ENCODE results near the gene SAMD9.
"Not testable (repeated sequence)": the region's sequence is repeated elsewhere in the genome, so short reads cannot be mapped to it uniquely, and the experiment has no call there.

The SAMD9 gene

GRCh38 chr7:93108003-93108402 lies 9.8 kb downstream of the SAMD9 start:
- no peaks in the 10 kb centered on the region for H3K9me3 ChIP-seq (ENCODE audit: severe bottlenecking)
- H3K27ac ChIP-seq (ENCODE audit: poor library complexity, severe bottlenecking), result no peak overlapping the region
- DNase-seq (ENCODE audit: low spot score), result no peak
- H3K4me1 ChIP-seq (ENCODE audit: insufficient read depth, poor library complexity, severe bottlenecking), result no peaks in the 10 kb centered on the region
- no peaks in the 10 kb centered on the region for H3K27me3 ChIP-seq (ENCODE audit: insufficient read depth, poor library complexity, severe bottlenecking)
- ATAC-seq (ENCODE audit: low read depth), result no peak
- H3K4me3 ChIP-seq (ENCODE audit: severe bottlenecking), result no peak overlapping the region
- TF ChIP-seq, protein P1, sequence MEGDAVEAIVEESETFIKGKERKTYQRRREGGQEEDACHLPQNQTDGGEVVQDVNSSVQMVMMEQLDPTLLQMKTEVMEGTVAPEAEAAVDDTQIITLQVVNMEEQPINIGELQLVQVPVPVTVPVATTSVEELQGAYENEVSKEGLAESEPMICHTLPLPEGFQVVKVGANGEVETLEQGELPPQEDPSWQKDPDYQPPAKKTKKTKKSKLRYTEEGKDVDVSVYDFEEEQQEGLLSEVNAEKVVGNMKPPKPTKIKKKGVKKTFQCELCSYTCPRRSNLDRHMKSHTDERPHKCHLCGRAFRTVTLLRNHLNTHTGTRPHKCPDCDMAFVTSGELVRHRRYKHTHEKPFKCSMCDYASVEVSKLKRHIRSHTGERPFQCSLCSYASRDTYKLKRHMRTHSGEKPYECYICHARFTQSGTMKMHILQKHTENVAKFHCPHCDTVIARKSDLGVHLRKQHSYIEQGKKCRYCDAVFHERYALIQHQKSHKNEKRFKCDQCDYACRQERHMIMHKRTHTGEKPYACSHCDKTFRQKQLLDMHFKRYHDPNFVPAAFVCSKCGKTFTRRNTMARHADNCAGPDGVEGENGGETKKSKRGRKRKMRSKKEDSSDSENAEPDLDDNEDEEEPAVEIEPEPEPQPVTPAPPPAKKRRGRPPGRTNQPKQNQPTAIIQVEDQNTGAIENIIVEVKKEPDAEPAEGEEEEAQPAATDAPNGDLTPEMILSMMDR (IDR thresholded peaks at IDR 0.05; ENCODE audit: poor library complexity, severe bottlenecking), result no peak
- H3K36me3 ChIP-seq (ENCODE audit: low read depth), result peaks cover 21% of the 10 kb centered on the region

- Histone ChIP-seq H3K27me3 (ENCODE audit: insufficient read depth, poor library complexity, severe bottlenecking) (no peaks in the 10 kb centered on the region), H3K36me3 (ENCODE audit: low read depth) (no peaks in the 10 kb centered on the region), H3K9me3 (ENCODE audit: severe bottlenecking) (no peaks in the 10 kb centered on the region), H3K4me1 (ENCODE audit: insufficient read depth, poor library complexity, severe bottlenecking) (no peaks in the 10 kb centered on the region), H3K27ac (ENCODE audit: poor library complexity, severe bottlenecking) (no peak overlapping the region), H3K4me3 (ENCODE audit: severe bottlenecking) (no peak overlapping the region)
- TF ChIP-seq, protein P1 (IDR thresholded peaks at IDR 0.05; ENCODE audit: poor library complexity, severe bottlenecking), result no peak
- ATAC-seq (ENCODE audit: low read depth) (no peak), DNase-seq (ENCODE audit: low spot score) (no peak)
Observed at GRCh38 chr7:93097388-93097787, 20.4 kb downstream of the SAMD9 start.

DNA sequence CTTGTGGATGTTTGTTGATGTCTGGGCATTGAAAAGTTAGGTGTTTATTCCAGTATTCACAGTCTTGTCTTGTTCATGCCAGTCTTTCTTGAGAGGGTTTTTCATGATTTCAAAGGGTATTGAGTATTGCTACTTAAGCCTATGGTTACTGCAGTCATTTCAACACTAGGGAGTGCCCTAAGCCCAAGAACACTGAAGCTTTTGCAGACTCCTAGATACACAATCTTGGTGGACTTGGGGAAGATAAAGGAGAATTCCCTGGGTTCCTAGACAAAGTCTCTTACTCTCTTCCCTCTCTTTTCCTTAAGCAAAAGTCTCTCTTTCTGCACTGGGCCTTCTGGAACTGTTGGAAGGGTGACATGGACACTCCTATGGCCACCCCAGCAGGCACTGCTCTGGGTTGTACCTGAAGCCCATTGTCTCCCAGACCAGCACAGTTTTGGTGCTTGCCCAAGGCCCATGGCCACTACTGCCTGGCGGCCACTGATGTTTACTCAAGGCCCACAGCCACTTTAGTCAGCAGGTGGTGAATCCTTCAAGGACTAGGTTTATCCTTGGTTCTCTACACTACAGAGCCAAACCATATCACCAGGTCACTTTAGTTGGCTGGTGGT lies 24.9 kb downstream of the SAMD9 start:
- H3K27me3 ChIP-seq (ENCODE audit: insufficient read depth, poor library complexity, severe bottlenecking), result no peaks in the 10 kb centered on the region
- no peaks in the 10 kb centered on the region for H3K36me3 ChIP-seq (ENCODE audit: low read depth)
- DNase-seq (ENCODE audit: low spot score), result no peak
- H3K27ac ChIP-seq (ENCODE audit: poor library complexity, severe bottlenecking), result no peak overlapping the region
- H3K4me1 ChIP-seq (ENCODE audit: insufficient read depth, poor library complexity, severe bottlenecking), result no peaks in the 10 kb centered on the region
- no peak overlapping the region for H3K4me3 ChIP-seq (ENCODE audit: severe bottlenecking)
- TF ChIP-seq, protein P1 (IDR thresholded peaks at IDR 0.05; ENCODE audit: poor library complexity, severe bottlenecking), result peak; percentile 41
- H3K9me3 ChIP-seq (ENCODE audit: severe bottlenecking), result no peaks in the 10 kb centered on the region
- ATAC-seq (ENCODE audit: low read depth), result peak; percentile 49; the same call in 1 of the 3 replicates

GRCh38 chr7:93073357-93073756 lies 44.4 kb downstream of the SAMD9 start:
- H3K36me3 ChIP-seq (ENCODE audit: low read depth); H3K27ac ChIP-seq (ENCODE audit: poor library complexity, severe bottlenecking); H3K4me3 ChIP-seq (ENCODE audit: severe bottlenecking); H3K4me1 ChIP-seq (ENCODE audit: insufficient read depth, poor library complexity, severe bottlenecking); H3K9me3 ChIP-seq (ENCODE audit: severe bottlenecking); ATAC-seq (ENCODE audit: low read depth); DNase-seq (ENCODE audit: low spot score); H3K27me3 ChIP-seq (ENCODE audit: insufficient read depth, poor library complexity, severe bottlenecking): not testable (repeated sequence)

GRCh38 chr7:93062599-93062998 lies 55.2 kb downstream of the SAMD9 start:
- no peak overlapping the region for H3K4me3 ChIP-seq (ENCODE audit: severe bottlenecking)

More at GRCh38 chr7:93062599-93062998, 55.2 kb downstream of the SAMD9 start:
- no peak for DNase-seq (ENCODE audit: low spot score)
- H3K27ac ChIP-seq (ENCODE audit: poor library complexity, severe bottlenecking), result no peak overlapping the region
- no peaks in the 10 kb centered on the region for H3K9me3 ChIP-seq (ENCODE audit: severe bottlenecking)
- ATAC-seq (ENCODE audit: low read depth), result no peak
- TF ChIP-seq, protein P1 (IDR thresholded peaks at IDR 0.05; ENCODE audit: poor library complexity, severe bottlenecking), result no peak
- no peaks in the 10 kb centered on the region for H3K4me1 ChIP-seq (ENCODE audit: insufficient read depth, poor library complexity, severe bottlenecking)
- no peaks in the 10 kb centered on the region for H3K27me3 ChIP-seq (ENCODE audit: insufficient read depth, poor library complexity, severe bottlenecking)
- H3K36me3 ChIP-seq (ENCODE audit: low read depth), result no peaks in the 10 kb centered on the region

Measured in RWPE2 (cell line).